ENCODE measurements around the gene ZNF260. TPM values are rescaled to one million over a fixed set of nuclear protein-coding genes. Genes with fewer than 3 reads are reported as not detected.

Gene ZNF260
- 6.6 to 11.2 TPM (median 8.3 TPM) in 5 replicates for total RNA-seq (2022; extraction: Qiagen RNA extraction)

DNA sequence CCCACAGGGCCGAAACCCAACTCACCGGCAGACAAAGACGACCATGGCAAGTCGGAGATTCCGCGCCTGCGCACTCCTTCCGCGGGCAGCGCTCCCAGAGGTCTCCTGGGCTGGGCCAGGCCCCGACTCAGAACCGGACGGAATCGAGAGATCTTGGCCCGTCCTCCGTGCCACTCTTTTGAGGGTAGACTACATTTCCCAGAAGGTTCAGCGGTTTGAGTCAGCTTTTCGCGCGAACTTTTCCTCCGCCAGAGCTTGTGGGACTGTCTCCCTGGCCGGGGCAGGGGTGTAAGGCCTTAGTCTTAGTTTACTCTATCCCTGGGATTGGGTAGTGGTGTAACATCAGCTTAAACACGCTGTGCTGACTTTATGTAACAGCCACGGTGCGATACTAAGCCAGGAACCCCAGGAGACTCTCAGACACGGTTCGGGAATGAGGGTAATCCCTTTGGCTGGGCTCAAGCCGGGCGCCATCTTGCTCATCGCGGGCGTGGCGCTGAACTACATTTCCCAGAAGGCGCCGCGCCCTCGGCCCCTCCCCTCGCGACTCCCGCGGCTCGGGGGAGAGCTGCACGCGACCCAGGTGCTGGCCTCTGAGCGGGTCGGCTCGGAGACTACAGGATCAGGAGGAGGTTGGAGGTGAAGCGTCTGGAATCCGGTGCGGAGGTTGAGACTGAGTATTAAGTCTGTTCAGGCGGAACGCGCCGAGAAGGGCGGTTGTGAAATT, at the start of gene ZNF260:
TSS of gene ZNF260 (minus strand) at position 78 of the 727 bp plus-strand sequence. CDS start 13,033 bp downstream, outside the sequence.

DNA sequence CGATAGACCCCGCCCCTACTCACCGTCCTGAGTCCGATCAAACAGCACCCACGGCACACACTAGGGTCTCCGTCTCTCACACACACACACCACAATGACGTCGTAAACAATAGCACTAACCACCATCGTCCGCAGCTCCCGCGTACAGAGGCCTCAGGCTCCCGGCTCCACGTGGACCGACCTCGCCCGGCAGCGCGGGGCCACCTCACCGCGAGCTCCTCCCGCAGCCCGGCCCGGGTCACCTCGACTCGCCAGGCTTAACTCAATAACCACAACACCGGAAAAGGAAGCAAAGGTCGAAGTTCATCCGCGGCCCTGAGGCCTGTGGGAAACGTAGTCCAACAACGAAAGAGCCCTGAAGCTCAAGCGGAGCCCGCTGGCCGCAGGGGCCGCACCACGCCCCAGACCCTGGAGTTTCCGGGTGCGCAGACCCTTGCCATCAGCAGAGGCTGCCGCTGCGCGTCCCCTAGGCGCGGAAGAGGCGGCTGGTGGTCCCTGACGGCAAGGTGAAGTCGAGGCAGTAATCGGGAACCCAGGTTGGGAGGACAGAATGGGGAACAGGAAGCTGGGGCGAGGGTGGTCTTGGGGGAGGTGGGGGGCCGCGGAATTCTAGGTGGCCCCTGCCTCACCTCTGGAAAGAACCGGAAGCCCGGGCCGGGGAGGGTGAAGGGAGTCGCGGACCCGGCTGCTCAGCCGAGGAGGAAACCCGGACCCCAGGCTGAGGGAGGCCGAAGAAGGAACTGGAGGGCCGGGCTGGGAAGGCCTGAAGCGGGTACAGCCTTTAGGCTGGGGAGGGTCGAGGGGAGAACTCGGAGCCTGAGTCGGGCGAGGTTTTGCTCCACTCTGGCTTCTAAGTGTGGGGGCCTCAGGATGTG, 45.2 kb upstream of the ZNF260 start, which contains the start of gene ZNF529:
TSS of gene ZNF529 (minus strand) at position 273 of the 875 bp plus-strand sequence. CDS start 946 bp downstream, outside the sequence.

DNA sequence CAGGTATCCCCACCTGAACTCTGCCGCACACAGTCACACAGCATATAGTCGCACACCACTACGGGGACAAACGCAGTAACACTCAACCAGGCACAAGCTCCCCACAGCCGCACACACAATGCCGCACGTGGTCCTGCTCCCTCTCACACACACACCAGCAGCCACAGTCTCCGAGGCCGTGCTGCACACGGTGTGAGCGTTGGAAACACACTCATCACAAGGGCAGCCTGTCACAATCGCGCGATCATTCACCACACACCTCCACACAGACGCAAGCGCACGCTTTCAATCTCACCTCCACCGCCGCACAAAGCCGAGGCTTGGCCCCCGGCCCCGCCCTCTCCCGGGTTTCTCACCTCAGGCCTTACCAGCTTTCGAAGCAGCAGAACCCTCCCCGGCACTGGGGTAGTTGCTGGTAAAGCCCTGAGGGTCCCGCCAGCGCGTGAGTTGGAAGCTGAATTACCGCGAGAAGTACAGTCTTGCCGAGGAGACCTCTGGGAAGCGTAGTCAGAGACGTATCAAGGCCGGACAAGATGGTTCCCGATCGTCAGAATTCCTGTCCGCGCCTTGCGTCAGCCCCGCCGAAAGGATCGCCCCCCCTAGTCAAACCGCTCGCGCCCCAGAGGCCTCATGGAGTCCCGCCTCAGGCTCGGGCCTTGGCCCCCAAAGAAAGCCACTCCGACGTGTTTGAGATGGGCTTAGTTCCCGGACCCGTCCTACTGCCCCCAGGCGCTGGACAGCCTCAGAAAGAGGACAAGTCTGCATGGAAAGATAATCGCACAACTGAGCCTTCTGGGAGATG, 38.8 kb downstream of the ZNF260 start, which contains the start of gene ZNF566:
TSS of gene ZNF566 (minus strand) at position 444 of the 802 bp plus-strand sequence. CDS start 13,004 bp downstream, outside the sequence.

Other genes starting within 250 kb of the ZNF260 start
- 1.5 to 2.8 TPM (median 2.2 TPM) in 5 replicates for gene ZFP14, start 149.1 kb downstream of the ZNF260 start, total RNA-seq (2022; extraction: Qiagen RNA extraction)
- gene ZFP82, start 109.6 kb downstream of the ZNF260 start, total RNA-seq (2022; extraction: Qiagen RNA extraction) = 1.6 to 2.0 TPM (median 1.7 TPM) in 5 replicates
- 7.5 to 9.2 TPM (median 8.3 TPM) in 5 replicates for gene ZNF566, start 38.7 kb downstream of the ZNF260 start, total RNA-seq (2022; extraction: Qiagen RNA extraction)
- 2.1 to 3.2 TPM (median 2.5 TPM) in 5 replicates for gene ZNF529, start 45.0 kb upstream of the ZNF260 start, total RNA-seq (2022; extraction: Qiagen RNA extraction)
- 0.05 to 0.07 TPM (median 0.06 TPM) in 4 of 5 replicates, not detected in the other for gene ZNF382, start 77.0 kb upstream of the ZNF260 start, total RNA-seq (2022; extraction: Qiagen RNA extraction)
- 5.7 to 8.6 TPM (median 6.2 TPM) in 5 replicates for gene ZNF461, start 138.6 kb upstream of the ZNF260 start, total RNA-seq (2022; extraction: Qiagen RNA extraction)
- 9.0 to 9.8 TPM (median 9.7 TPM) in 5 replicates for gene ZNF567, start 159.3 kb upstream of the ZNF260 start, total RNA-seq (2022; extraction: Qiagen RNA extraction)
- gene ZNF850, start 244.5 kb upstream of the ZNF260 start, total RNA-seq (2022; extraction: Qiagen RNA extraction) = 0.41 to 0.79 TPM (median 0.62 TPM) in 5 replicates

All from A549 treated with dexamethasone at 1 μM for 4 hours (cell line).